Measurements from ENCODE around the gene CRADD.

DNA sequence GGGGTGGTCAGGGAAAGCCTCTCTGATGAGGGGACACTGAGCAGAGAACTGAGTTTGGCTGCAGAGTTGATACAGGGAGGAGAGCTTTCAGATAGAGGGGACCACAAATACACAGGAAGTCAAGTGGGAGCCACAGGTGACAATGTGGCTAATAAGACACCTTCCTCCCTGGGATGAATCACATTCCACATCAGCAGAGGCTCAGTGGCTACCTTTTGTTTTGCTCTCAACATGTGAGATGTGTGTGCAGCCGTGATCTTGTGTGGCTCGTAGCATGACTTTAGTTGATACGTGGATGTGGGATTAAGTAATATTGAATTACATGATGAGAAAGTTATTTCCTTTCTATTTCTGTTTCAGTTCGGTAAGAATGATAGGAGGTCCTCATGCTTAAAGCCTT is 7.5 kb downstream of the CRADD start:
- TF ChIP-seq, protein P1, sequence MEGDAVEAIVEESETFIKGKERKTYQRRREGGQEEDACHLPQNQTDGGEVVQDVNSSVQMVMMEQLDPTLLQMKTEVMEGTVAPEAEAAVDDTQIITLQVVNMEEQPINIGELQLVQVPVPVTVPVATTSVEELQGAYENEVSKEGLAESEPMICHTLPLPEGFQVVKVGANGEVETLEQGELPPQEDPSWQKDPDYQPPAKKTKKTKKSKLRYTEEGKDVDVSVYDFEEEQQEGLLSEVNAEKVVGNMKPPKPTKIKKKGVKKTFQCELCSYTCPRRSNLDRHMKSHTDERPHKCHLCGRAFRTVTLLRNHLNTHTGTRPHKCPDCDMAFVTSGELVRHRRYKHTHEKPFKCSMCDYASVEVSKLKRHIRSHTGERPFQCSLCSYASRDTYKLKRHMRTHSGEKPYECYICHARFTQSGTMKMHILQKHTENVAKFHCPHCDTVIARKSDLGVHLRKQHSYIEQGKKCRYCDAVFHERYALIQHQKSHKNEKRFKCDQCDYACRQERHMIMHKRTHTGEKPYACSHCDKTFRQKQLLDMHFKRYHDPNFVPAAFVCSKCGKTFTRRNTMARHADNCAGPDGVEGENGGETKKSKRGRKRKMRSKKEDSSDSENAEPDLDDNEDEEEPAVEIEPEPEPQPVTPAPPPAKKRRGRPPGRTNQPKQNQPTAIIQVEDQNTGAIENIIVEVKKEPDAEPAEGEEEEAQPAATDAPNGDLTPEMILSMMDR (IDR thresholded peaks at IDR 0.05; ENCODE audit: extremely low read depth in 1 of 2, insufficient read depth in 1 of 2, low read depth in 1 of 2, low read length in 2 of 2), result no peak
- TF ChIP-seq POLR2AphosphoS5 (IDR thresholded peaks at IDR 0.05; ENCODE audit: insufficient read depth, low read depth, low read length), result no peak
- TF ChIP-seq POLR2A (IDR thresholded peaks at IDR 0.05; ENCODE audit: low read depth, low read length), result no peak
- TF ChIP-seq, protein P2, sequence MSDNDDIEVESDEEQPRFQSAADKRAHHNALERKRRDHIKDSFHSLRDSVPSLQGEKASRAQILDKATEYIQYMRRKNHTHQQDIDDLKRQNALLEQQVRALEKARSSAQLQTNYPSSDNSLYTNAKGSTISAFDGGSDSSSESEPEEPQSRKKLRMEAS (IDR thresholded peaks at IDR 0.05; ENCODE audit: insufficient read depth, insufficient read length), result no peak
- TF ChIP-seq EZH2 (IDR thresholded peaks at IDR 0.05; ENCODE audit: borderline replicate concordance, low read depth, low read length, severe bottlenecking), result no peak
- no peak for TF ChIP-seq JUN (IDR thresholded peaks at IDR 0.05; ENCODE audit: borderline replicate concordance, insufficient read depth, insufficient read length, low read depth)
- no peak for TF ChIP-seq FOS (IDR thresholded peaks at IDR 0.05; ENCODE audit: borderline replicate concordance, insufficient read depth, low read length)
- no peak for TF ChIP-seq GATA2 (IDR thresholded peaks at IDR 0.05; ENCODE audit: insufficient read depth, insufficient read length, low read depth, low read length)
- no peak for TF ChIP-seq MYC (IDR thresholded peaks at IDR 0.05; ENCODE audit: low read depth, low read length)
